GM19025 (cell line): ENCODE results near the gene FGF11.
"Not testable (repeated sequence)": the region's sequence is repeated elsewhere in the genome, so short reads cannot be mapped to it uniquely, and the experiment has no call there.

Experiments
- ATAC-seq: cut with Tn5 transposase; IDR thresholded peaks from one replicate; pipeline ENCODE4 v1.9.1; 2021; ENCODE audit warnings: mild to moderate bottlenecking, low read depth, moderate library complexity; ENCODE audit not compliant: unreplicated experiment

The FGF11 gene

GRCh38 chr17:7445619-7445968 lies 6.3 kb downstream of the FGF11 start:
- no peak for ATAC-seq

GRCh38 chr17:7448461-7448860 lies 9.1 kb downstream of the FGF11 start:
- no peak for ATAC-seq

GRCh38 chr17:7459961-7460545 lies 20.7 kb downstream of the FGF11 start:
- ATAC-seq: no peak

- no peak for ATAC-seq
Observed at GRCh38 chr17:7460850-7461660, 21.7 kb downstream of the FGF11 start.

- no peak for ATAC-seq
Observed at GRCh38 chr17:7462474-7463371, 23.4 kb downstream of the FGF11 start.

GRCh38 chr17:7463372-7463846 lies 24.1 kb downstream of the FGF11 start:
- ATAC-seq: no peak

GRCh38 chr17:7464081-7464480 lies 24.8 kb downstream of the FGF11 start:
- ATAC-seq: no peak

GRCh38 chr17:7465597-7466275 lies 26.4 kb downstream of the FGF11 start:
- ATAC-seq: no peak

GRCh38 chr17:7466318-7466638 lies 27.0 kb downstream of the FGF11 start:
- no peak for ATAC-seq

- ATAC-seq: no peak
Observed at GRCh38 chr17:7466639-7467341, 27.5 kb downstream of the FGF11 start.

GRCh38 chr17:7467498-7467897 lies 28.2 kb downstream of the FGF11 start:
- ATAC-seq: no peak

- no peak for ATAC-seq
Observed at GRCh38 chr17:7468290-7468689, 29.0 kb downstream of the FGF11 start.

GRCh38 chr17:7468804-7469389 lies 29.6 kb downstream of the FGF11 start:
- no peak for ATAC-seq

GRCh38 chr17:7469843-7470242 lies 30.5 kb downstream of the FGF11 start:
- ATAC-seq: not testable (repeated sequence)

- ATAC-seq: not testable (repeated sequence)
Observed at GRCh38 chr17:7470457-7470973, 31.2 kb downstream of the FGF11 start.

- no peak for ATAC-seq
Observed at GRCh38 chr17:7471729-7472128, 32.4 kb downstream of the FGF11 start.

- not testable (repeated sequence) for ATAC-seq
Observed at GRCh38 chr17:7474767-7475166, 35.5 kb downstream of the FGF11 start.

- ATAC-seq: no peak
Observed at GRCh38 chr17:7475764-7476422, 36.6 kb downstream of the FGF11 start.

GRCh38 chr17:7476494-7476893 lies 37.2 kb downstream of the FGF11 start:
- no peak for ATAC-seq
